ENCODE results near the gene PINK1.

Gene PINK1

GRCh38 chr1:20633190-20634064 lies at the start of gene PINK1:
Gene PINK1, plus strand, starts transcription at chr1:20633458. Its CDS starts 91 bp downstream, at chr1:20633549.
- peak within 1 kb of the TSS; percentile 82 for H3K4me3 ChIP-seq (ENCODE audit: low read length)
- H3F3A ChIP-seq (ENCODE audit: control insufficient read depth, insufficient read depth): no peaks in the 10 kb centered on the region
- H3K79me2 ChIP-seq (ENCODE audit: control insufficient read depth, low read length): no peaks in the 10 kb centered on the region
- no peaks in the 10 kb centered on the region for H4K20me1 ChIP-seq (ENCODE audit: control insufficient read depth, insufficient read depth, low read depth, low read length)
- no peak for TF ChIP-seq EZH2phosphoT487 (IDR thresholded peaks at IDR 0.05; ENCODE audit: borderline replicate concordance, low read length)
- peak; percentile 98 for TF ChIP-seq CTCF (IDR thresholded peaks at IDR 0.05; ENCODE audit: low read depth, low read length, poor library complexity, severe bottlenecking)
- H3K36me3 ChIP-seq (ENCODE audit: control insufficient read depth, low read length): no peaks in the 10 kb centered on the region
- H3K9me2 ChIP-seq (replicated peaks; ENCODE audit: control insufficient read depth, low read length): no peaks in the 10 kb centered on the region
- peak within 1 kb of the TSS; percentile 84 for H3K4me2 ChIP-seq (ENCODE audit: low read length)
- H3K4me1 ChIP-seq (ENCODE audit: control insufficient read depth, low read length): peaks cover 12% of the 10 kb centered on the region
- H3K27ac ChIP-seq (ENCODE audit: low read depth, low read length): no peak within 1 kb of the TSS
- H3K27me3 ChIP-seq (ENCODE audit: control insufficient read depth, low read length): 0 out of 2 replicates have a peak, but pooled peaks cover 5% of the 10 kb centered on the region
- H3K9me3 ChIP-seq (ENCODE audit: control insufficient read depth, insufficient read depth, low read length): no peaks in the 10 kb centered on the region

- H3K79me2 ChIP-seq (ENCODE audit: control insufficient read depth, low read length): no peaks in the 10 kb centered on the region
- H3K27ac ChIP-seq (ENCODE audit: low read depth, low read length): no peak overlapping the region
- H3K9me3 ChIP-seq (ENCODE audit: control insufficient read depth, insufficient read depth, low read length): no peaks in the 10 kb centered on the region
Measured at GRCh38 chr1:20584890-20585289, 48.4 kb upstream of the PINK1 start.

GRCh38 chr1:20586953-20587660 lies 46.2 kb upstream of the PINK1 start:
- Histone ChIP-seq H3K79me2 (ENCODE audit: control insufficient read depth, low read length) (no peaks in the 10 kb centered on the region), H3F3A (ENCODE audit: control insufficient read depth, insufficient read depth) (no peaks in the 10 kb centered on the region), H3K27me3 (ENCODE audit: control insufficient read depth, low read length) (peaks cover 31% of the 10 kb centered on the region), H3K4me1 (ENCODE audit: control insufficient read depth, low read length) (no peaks in the 10 kb centered on the region), H3K4me3 (ENCODE audit: low read length) (no peak overlapping the region), H3K9me3 (ENCODE audit: control insufficient read depth, insufficient read depth, low read length) (no peaks in the 10 kb centered on the region), H4K20me1 (ENCODE audit: control insufficient read depth, insufficient read depth, low read depth, low read length) (no peaks in the 10 kb centered on the region), H3K9me2 (replicated peaks; ENCODE audit: control insufficient read depth, low read length) (no peaks in the 10 kb centered on the region), H3K27ac (ENCODE audit: low read depth, low read length) (no peak overlapping the region), H3K4me2 (ENCODE audit: low read length) (no peak overlapping the region), H3K36me3 (ENCODE audit: control insufficient read depth, low read length) (no peaks in the 10 kb centered on the region)
- no peak for TF ChIP-seq CTCF (IDR thresholded peaks at IDR 0.05; ENCODE audit: low read depth, low read length, poor library complexity, severe bottlenecking)
- TF ChIP-seq EZH2phosphoT487 (IDR thresholded peaks at IDR 0.05; ENCODE audit: borderline replicate concordance, low read length): no peak

More at GRCh38 chr1:20584890-20585289, 48.4 kb upstream of the PINK1 start:
- H3K4me2 ChIP-seq (ENCODE audit: low read length): no peak overlapping the region
- H3K4me1 ChIP-seq (ENCODE audit: control insufficient read depth, low read length): no peaks in the 10 kb centered on the region
- no peaks in the 10 kb centered on the region for H3F3A ChIP-seq (ENCODE audit: control insufficient read depth, insufficient read depth)
- H4K20me1 ChIP-seq (ENCODE audit: control insufficient read depth, insufficient read depth, low read depth, low read length): no peaks in the 10 kb centered on the region
- no peaks in the 10 kb centered on the region for H3K36me3 ChIP-seq (ENCODE audit: control insufficient read depth, low read length)
- peaks cover 23% of the 10 kb centered on the region for H3K27me3 ChIP-seq (ENCODE audit: control insufficient read depth, low read length)
- no peaks in the 10 kb centered on the region for H3K9me2 ChIP-seq (replicated peaks; ENCODE audit: control insufficient read depth, low read length)
- TF ChIP-seq CTCF (IDR thresholded peaks at IDR 0.05; ENCODE audit: low read depth, low read length, poor library complexity, severe bottlenecking) (no peak), EZH2phosphoT487 (IDR thresholded peaks at IDR 0.05; ENCODE audit: borderline replicate concordance, low read length) (no peak)
- H3K4me3 ChIP-seq (ENCODE audit: low read length): no peak overlapping the region

All from DOHH2 (cell line).